IMR-90 (cell line): ENCODE measurements around the gene ICAM5. TPM values are rescaled to one million over a fixed set of nuclear protein-coding genes. Genes with fewer than 3 reads are reported as not detected.
"Not testable (repeated sequence)": the region's sequence is repeated elsewhere in the genome, so short reads cannot be mapped to it uniquely, and the experiment has no call there.

ENCODE experiments used
- ATAC-seq: fragments of 200-7000 bp; cut with Tn5 transposase; 2 replicates; pipeline ENCODE4 v1.9.1; 2020; ENCODE audit warnings: low read depth, mild to moderate bottlenecking, moderate library complexity
- BruUV-seq: library from RNA; stranded (reverse); fragments of 400-500 nt; replicated peaks from 2 replicates; lab custom pipeline; 2021; lab: Mats Ljungman, UMichigan
- CTCF ChIA-PET: fragments of 300-600 bp; formaldehyde crosslinking; extraction: SDS; loops from one replicate; lab custom pipeline; 2021; ENCODE audit warnings: antibody characterized with exemption; lab: Yijun Ruan, JAX
- POLR2A ChIA-PET: fragments of 300-600 bp; sonication (Branson Sonifier 250); formaldehyde crosslinking; loops from one replicate; lab custom pipeline; 2022; ENCODE audit warnings: antibody characterized with exemption; ENCODE audit not compliant: unreplicated experiment; lab: Charles Lee
- DNase-seq: peaks from one replicate; pipeline ENCODE4 v3.0.0; 2013
- H2AFZ ChIP-seq: replicated peaks from 2 replicates; pipeline ENCODE3; 2013; ENCODE audit warnings: low read length, mild to moderate bottlenecking; ENCODE audit not compliant: poor library complexity
- H2AK5ac ChIP-seq: 2 replicates; pipeline ENCODE4 v1.6.1; 2013; ENCODE audit warnings: low read depth, low read length, inconsistent platforms
- H2AK9ac ChIP-seq: replicated peaks from 2 replicates; pipeline ENCODE3; 2013; ENCODE audit warnings: mild to moderate bottlenecking, low read depth, low read length, moderate library complexity; ENCODE audit not compliant: poor library complexity
- H2BK120ac ChIP-seq: 2 replicates; pipeline ENCODE4 v1.6.1; 2013; ENCODE audit warnings: low read depth, low read length, inconsistent platforms
- H2BK15ac ChIP-seq: 3 replicates; pipeline ENCODE4 v1.6.1; 2013; ENCODE audit warnings: low read depth, low read length, inconsistent platforms
- H2BK20ac ChIP-seq: 2 replicates; pipeline ENCODE4 v1.6.1; 2013; ENCODE audit warnings: low read depth, mild to moderate bottlenecking, inconsistent platforms, low read length, moderate library complexity
- H2BK5ac ChIP-seq: 2 replicates; pipeline ENCODE4 v1.6.1; 2013; ENCODE audit warnings: mild to moderate bottlenecking, low read depth, low read length, inconsistent platforms; ENCODE audit not compliant: poor library complexity, severe bottlenecking
- H3K14ac ChIP-seq: replicated peaks from 2 replicates; pipeline ENCODE4 v1.6.1; 2013; ENCODE audit warnings: low read depth, low read length, inconsistent platforms
- H3K18ac ChIP-seq: 2 replicates; pipeline ENCODE4 v1.6.1; 2013; ENCODE audit warnings: low read depth, low read length, control low read depth
- H3K23ac ChIP-seq: 2 replicates; pipeline ENCODE4 v1.6.1; 2013; ENCODE audit warnings: low read depth, low read length, inconsistent platforms
- H3K27ac ChIP-seq: 2 replicates; pipeline ENCODE4 v1.5.1; 2013; ENCODE audit warnings: mild to moderate bottlenecking, control low read depth, low read length; ENCODE audit not compliant: insufficient read depth
- H3K27me3 ChIP-seq: 2 replicates; pipeline ENCODE4 v1.6.1; 2013; ENCODE audit warnings: low read length; ENCODE audit not compliant: control insufficient read depth, insufficient read depth
- H3K36me3 ChIP-seq: 2 replicates; pipeline ENCODE4 v1.6.1; 2013; ENCODE audit warnings: low read length, mixed read lengths; ENCODE audit not compliant: control insufficient read depth, insufficient read depth
- H3K4ac ChIP-seq: 2 replicates; pipeline ENCODE4 v1.6.1; 2013; ENCODE audit warnings: low read depth, low read length, inconsistent platforms
- H3K4me1 ChIP-seq: 2 replicates; pipeline ENCODE4 v1.6.1; 2013; ENCODE audit warnings: low read length, mixed read lengths; ENCODE audit not compliant: control insufficient read depth, insufficient read depth
- H3K4me2 ChIP-seq: 2 replicates; pipeline ENCODE4 v1.6.1; 2013; ENCODE audit warnings: low read depth, mild to moderate bottlenecking, control low read depth, low read length, moderate library complexity
- H3K4me3 ChIP-seq: 2 replicates; pipeline ENCODE4 v1.5.1; 2013; ENCODE audit warnings: low read depth, mild to moderate bottlenecking, control low read depth, low read length, moderate library complexity; ENCODE audit not compliant: insufficient read depth
- H3K56ac ChIP-seq: 2 replicates; pipeline ENCODE4 v1.6.1; 2013; ENCODE audit warnings: low read length, inconsistent platforms; ENCODE audit not compliant: insufficient read depth; ENCODE audit errors: extremely low read depth
- H3K79me1 ChIP-seq, 2 experiments: 2 replicates each; pipeline ENCODE4 v1.6.1; 2013; ENCODE audit warnings: low read length in 2 of 2, inconsistent platforms in 1 of 2, low read depth in 1 of 2
- H3K9ac ChIP-seq: 2 replicates; pipeline ENCODE4 v1.6.1; 2013; ENCODE audit warnings: low read depth, low read length, control low read depth
- H3K9me1 ChIP-seq: 2 replicates; pipeline ENCODE4 v1.6.1; 2013; ENCODE audit warnings: low read length, inconsistent platforms; ENCODE audit not compliant: insufficient read depth
- H3K9me3 ChIP-seq: 2 replicates; pipeline ENCODE4 v1.6.1; 2013; ENCODE audit warnings: low read length; ENCODE audit not compliant: control insufficient read depth, insufficient read depth
- H4K20me1 ChIP-seq: 2 replicates; pipeline ENCODE4 v1.6.1; 2013; ENCODE audit warnings: low read length, inconsistent platforms; ENCODE audit not compliant: insufficient read depth
- H4K5ac ChIP-seq: 2 replicates; pipeline ENCODE4 v1.6.1; 2013; ENCODE audit warnings: mild to moderate bottlenecking, low read depth, low read length, control low read depth
- H4K8ac ChIP-seq, 2 experiments: 2 replicates each; pipeline ENCODE4 v1.6.1; 2013; ENCODE audit warnings: low read depth in 2 of 2, low read length in 2 of 2, control low read depth in 1 of 2, inconsistent platforms in 1 of 2
- H4K91ac ChIP-seq: 2 replicates; pipeline ENCODE4 v1.6.1; 2013; ENCODE audit warnings: low read depth, low read length, inconsistent platforms; ENCODE audit not compliant: insufficient read depth
- WGBS, 2 experiments: methylation state at CpG; one replicate each; pipeline versions ENCODE4 v1.1.5 to v1.1.7; 2013; ENCODE audit warnings: missing lambda C conversion rate in 2 of 2; ENCODE audit not compliant: insufficient read length in 1 of 2; ENCODE audit errors: extremely low coverage in 2 of 2; 5-methylcytosine and 5-hydroxymethylcytosine counted together
- dilution Hi-C: fragments of 300-500 bp; cut with HindIII; formaldehyde crosslinking; loops from one replicate; pipeline ENCODE4 v1.14.3; 2018; ENCODE audit warnings: low sequenced_read_pairs; ENCODE audit not compliant: unreplicated experiment
- in situ Hi-C: fragments of 300-500 bp; cut with MboI; formaldehyde crosslinking; loops from 3 replicates; pipeline ENCODE4 v1.14.3; 2019; ENCODE audit warnings: low sequenced_read_pairs, inconsistent platforms, mixed read lengths
- intact Hi-C: fragments of 100-400 bp; cut with micrococcal nuclease; formaldehyde crosslinking; loops from 2 replicates; pipeline ENCODE4 v1.10.0; 2022
- polyA plus RNA-seq, 3 experiments: library from polyadenylated mRNA; depleted of rRNA; stranded (reverse); fragments of >200 nt; gene quantifications; 2 replicates each; pipeline ENCODE4 v1.2.3, GENCODE V29; 2012; ENCODE audit warnings: low replicate concordance in 1 of 3
- total RNA-seq: library from RNA; depleted of rRNA; stranded (reverse); fragments of >200 nt; gene quantifications from 2 replicates; pipeline ENCODE4 v1.2.3, GENCODE V29; 2012

ICAM5 gene
- total and polyA plus RNA-seq, 2 of the 4 experiments (the other 2 are of a cell fraction) = 3.0 to 23.9 TPM

- H3K18ac ChIP-seq, DNase-seq, H2BK20ac ChIP-seq, H3K4me2 ChIP-seq, H2AFZ ChIP-seq, H3K9ac ChIP-seq, H3K9me3 ChIP-seq, H2BK120ac ChIP-seq, H3K27me3 ChIP-seq, H3K79me1 ChIP-seq, H3K4me1 ChIP-seq, H3K23ac ChIP-seq, H3K14ac ChIP-seq, H3K4me3 ChIP-seq, H4K20me1 ChIP-seq, H2BK5ac ChIP-seq, H2AK5ac ChIP-seq, H3K56ac ChIP-seq, H3K4ac ChIP-seq, H2BK15ac ChIP-seq, H2AK9ac ChIP-seq, dilution Hi-C loops, ATAC-seq, in situ Hi-C loops, CTCF ChIA-PET, H4K5ac ChIP-seq, H4K91ac ChIP-seq, BruUV-seq, H3K27ac ChIP-seq, H3K36me3 ChIP-seq, intact Hi-C loops, POLR2A ChIA-PET, H3K9me1 ChIP-seq, H4K8ac ChIP-seq: not testable (repeated sequence)
- 100% methylated on average over 1 of the region's 5 CpGs; no CpG with 5 or more reads in 1 of the 2 experiments for WGBS, 2 experiments
These were observed 7.7 kb upstream of the ICAM5 start for GRCh38 chr19:10282043-10282442.
